IMR-90 (cell line): ENCODE measurements around the gene C3orf33. TPM values are rescaled to one million over a fixed set of nuclear protein-coding genes. Genes with fewer than 3 reads are reported as not detected.

Experiments used
- ATAC-seq: fragments of 200-7000 bp; cut with Tn5 transposase; 2 replicates; pipeline ENCODE4 v1.9.1; 2020; ENCODE audit warnings: low read depth, mild to moderate bottlenecking, moderate library complexity
- BruUV-seq: library from RNA; stranded (reverse); fragments of 400-500 nt; replicated peaks from 2 replicates; lab custom pipeline; 2021; lab: Mats Ljungman, UMichigan
- CTCF ChIA-PET: fragments of 300-600 bp; formaldehyde crosslinking; extraction: SDS; loops from one replicate; lab custom pipeline; 2021; ENCODE audit warnings: antibody characterized with exemption; lab: Yijun Ruan, JAX
- POLR2A ChIA-PET: fragments of 300-600 bp; sonication (Branson Sonifier 250); formaldehyde crosslinking; loops from one replicate; lab custom pipeline; 2022; ENCODE audit warnings: antibody characterized with exemption; ENCODE audit not compliant: unreplicated experiment; lab: Charles Lee
- DNase-seq: peaks from one replicate; pipeline ENCODE4 v3.0.0; 2013
- H2AFZ ChIP-seq: replicated peaks from 2 replicates; pipeline ENCODE3; 2013; ENCODE audit warnings: low read length, mild to moderate bottlenecking; ENCODE audit not compliant: poor library complexity
- H2AK5ac ChIP-seq: 2 replicates; pipeline ENCODE4 v1.6.1; 2013; ENCODE audit warnings: low read depth, low read length, inconsistent platforms
- H2AK9ac ChIP-seq: replicated peaks from 2 replicates; pipeline ENCODE3; 2013; ENCODE audit warnings: mild to moderate bottlenecking, low read depth, low read length, moderate library complexity; ENCODE audit not compliant: poor library complexity
- H2BK120ac ChIP-seq: 2 replicates; pipeline ENCODE4 v1.6.1; 2013; ENCODE audit warnings: low read depth, low read length, inconsistent platforms
- H2BK15ac ChIP-seq: 3 replicates; pipeline ENCODE4 v1.6.1; 2013; ENCODE audit warnings: low read depth, low read length, inconsistent platforms
- H2BK20ac ChIP-seq: 2 replicates; pipeline ENCODE4 v1.6.1; 2013; ENCODE audit warnings: low read depth, mild to moderate bottlenecking, inconsistent platforms, low read length, moderate library complexity
- H2BK5ac ChIP-seq: 2 replicates; pipeline ENCODE4 v1.6.1; 2013; ENCODE audit warnings: mild to moderate bottlenecking, low read depth, low read length, inconsistent platforms; ENCODE audit not compliant: poor library complexity, severe bottlenecking
- H3K14ac ChIP-seq: replicated peaks from 2 replicates; pipeline ENCODE4 v1.6.1; 2013; ENCODE audit warnings: low read depth, low read length, inconsistent platforms
- H3K18ac ChIP-seq: 2 replicates; pipeline ENCODE4 v1.6.1; 2013; ENCODE audit warnings: low read depth, low read length, control low read depth
- H3K23ac ChIP-seq: 2 replicates; pipeline ENCODE4 v1.6.1; 2013; ENCODE audit warnings: low read depth, low read length, inconsistent platforms
- H3K27ac ChIP-seq: 2 replicates; pipeline ENCODE4 v1.5.1; 2013; ENCODE audit warnings: mild to moderate bottlenecking, control low read depth, low read length; ENCODE audit not compliant: insufficient read depth
- H3K27me3 ChIP-seq: 2 replicates; pipeline ENCODE4 v1.6.1; 2013; ENCODE audit warnings: low read length; ENCODE audit not compliant: control insufficient read depth, insufficient read depth
- H3K36me3 ChIP-seq: 2 replicates; pipeline ENCODE4 v1.6.1; 2013; ENCODE audit warnings: low read length, mixed read lengths; ENCODE audit not compliant: control insufficient read depth, insufficient read depth
- H3K4ac ChIP-seq: 2 replicates; pipeline ENCODE4 v1.6.1; 2013; ENCODE audit warnings: low read depth, low read length, inconsistent platforms
- H3K4me1 ChIP-seq: 2 replicates; pipeline ENCODE4 v1.6.1; 2013; ENCODE audit warnings: low read length, mixed read lengths; ENCODE audit not compliant: control insufficient read depth, insufficient read depth
- H3K4me2 ChIP-seq: 2 replicates; pipeline ENCODE4 v1.6.1; 2013; ENCODE audit warnings: low read depth, mild to moderate bottlenecking, control low read depth, low read length, moderate library complexity
- H3K4me3 ChIP-seq: 2 replicates; pipeline ENCODE4 v1.5.1; 2013; ENCODE audit warnings: low read depth, mild to moderate bottlenecking, control low read depth, low read length, moderate library complexity; ENCODE audit not compliant: insufficient read depth
- H3K56ac ChIP-seq: 2 replicates; pipeline ENCODE4 v1.6.1; 2013; ENCODE audit warnings: low read length, inconsistent platforms; ENCODE audit not compliant: insufficient read depth; ENCODE audit errors: extremely low read depth
- H3K79me1 ChIP-seq, 2 experiments: 2 replicates each; pipeline ENCODE4 v1.6.1; 2013; ENCODE audit warnings: low read length in 2 of 2, inconsistent platforms in 1 of 2, low read depth in 1 of 2
- H3K9ac ChIP-seq: 2 replicates; pipeline ENCODE4 v1.6.1; 2013; ENCODE audit warnings: low read depth, low read length, control low read depth
- H3K9me1 ChIP-seq: 2 replicates; pipeline ENCODE4 v1.6.1; 2013; ENCODE audit warnings: low read length, inconsistent platforms; ENCODE audit not compliant: insufficient read depth
- H3K9me3 ChIP-seq: 2 replicates; pipeline ENCODE4 v1.6.1; 2013; ENCODE audit warnings: low read length; ENCODE audit not compliant: control insufficient read depth, insufficient read depth
- H4K20me1 ChIP-seq: 2 replicates; pipeline ENCODE4 v1.6.1; 2013; ENCODE audit warnings: low read length, inconsistent platforms; ENCODE audit not compliant: insufficient read depth
- H4K5ac ChIP-seq: 2 replicates; pipeline ENCODE4 v1.6.1; 2013; ENCODE audit warnings: mild to moderate bottlenecking, low read depth, low read length, control low read depth
- H4K8ac ChIP-seq, 2 experiments: 2 replicates each; pipeline ENCODE4 v1.6.1; 2013; ENCODE audit warnings: low read depth in 2 of 2, low read length in 2 of 2, control low read depth in 1 of 2, inconsistent platforms in 1 of 2
- H4K91ac ChIP-seq: 2 replicates; pipeline ENCODE4 v1.6.1; 2013; ENCODE audit warnings: low read depth, low read length, inconsistent platforms; ENCODE audit not compliant: insufficient read depth
- BHLHE40 ChIP-seq: fragments of 150-350 bp; IDR thresholded peaks from 2 replicates; pipeline ENCODE4 v1.6.1; 2016; ENCODE audit warnings: mild to moderate bottlenecking, low read depth, low read length
- CEBPB ChIP-seq: IDR thresholded peaks from 2 replicates; pipeline ENCODE4 v1.6.1; 2012; ENCODE audit warnings: low read depth, low read length, improper control_type of control experiment
- CHD1 ChIP-seq: IDR thresholded peaks from 2 replicates; pipeline ENCODE4 v1.6.1; 2012; ENCODE audit warnings: low read depth, low read length, improper control_type of control experiment
- FOS ChIP-seq: fragments of 150-350 bp; IDR thresholded peaks from 2 replicates; pipeline ENCODE4 v1.6.1; 2016; ENCODE audit warnings: low read depth, low read length
- MXI1 ChIP-seq: IDR thresholded peaks from 2 replicates; pipeline ENCODE4 v1.6.1; 2012; ENCODE audit warnings: low read depth, mild to moderate bottlenecking, low read length, moderate library complexity, borderline replicate concordance
- NFE2L2 ChIP-seq: fragments of 150-350 bp; IDR thresholded peaks from 2 replicates; pipeline ENCODE4 v1.6.1; 2016; ENCODE audit warnings: low read depth, mild to moderate bottlenecking, low read length
- RAD21 ChIP-seq: IDR thresholded peaks from 2 replicates; pipeline ENCODE4 v1.6.1; 2012; ENCODE audit warnings: low read length, improper control_type of control experiment
- RCOR1 ChIP-seq: IDR thresholded peaks from 2 replicates; pipeline ENCODE4 v1.6.1; 2012; ENCODE audit warnings: mild to moderate bottlenecking, low read length, improper control_type of control experiment; ENCODE audit not compliant: insufficient replicate concordance
- SMC3 ChIP-seq: fragments of 150-350 bp; IDR thresholded peaks from 2 replicates; pipeline ENCODE4 v1.6.1; 2016; ENCODE audit warnings: low read depth, mild to moderate bottlenecking, antibody characterized with exemption, low read length, moderate library complexity
- WGBS, 2 experiments: methylation state at CpG; one replicate each; pipeline versions ENCODE4 v1.1.5 to v1.1.7; 2013; ENCODE audit warnings: missing lambda C conversion rate in 2 of 2; ENCODE audit not compliant: insufficient read length in 1 of 2; ENCODE audit errors: extremely low coverage in 2 of 2; 5-methylcytosine and 5-hydroxymethylcytosine counted together
- dilution Hi-C: fragments of 300-500 bp; cut with HindIII; formaldehyde crosslinking; loops from one replicate; pipeline ENCODE4 v1.14.3; 2018; ENCODE audit warnings: low sequenced_read_pairs; ENCODE audit not compliant: unreplicated experiment
- in situ Hi-C: fragments of 300-500 bp; cut with MboI; formaldehyde crosslinking; loops from 3 replicates; pipeline ENCODE4 v1.14.3; 2019; ENCODE audit warnings: low sequenced_read_pairs, inconsistent platforms, mixed read lengths
- intact Hi-C: fragments of 100-400 bp; cut with micrococcal nuclease; formaldehyde crosslinking; loops from 2 replicates; pipeline ENCODE4 v1.10.0; 2022
- polyA plus RNA-seq, 3 experiments: library from polyadenylated mRNA; depleted of rRNA; stranded (reverse); fragments of >200 nt; gene quantifications; 2 replicates each; pipeline ENCODE4 v1.2.3, GENCODE V29; 2012; ENCODE audit warnings: low replicate concordance in 1 of 3
- total RNA-seq: library from RNA; depleted of rRNA; stranded (reverse); fragments of >200 nt; gene quantifications from 2 replicates; pipeline ENCODE4 v1.2.3, GENCODE V29; 2012
- TF ChIP-seq, protein P1 (sequence below): fragments of 150-350 bp; IDR thresholded peaks from 2 replicates; pipeline ENCODE4 v1.6.1; 2016; ENCODE audit warnings: low read depth, mild to moderate bottlenecking, low read length, moderate library complexity, borderline replicate concordance
- TF ChIP-seq, protein P2 (sequence below): conservative IDR thresholded peaks from 2 replicates; pipeline ENCODE4 v1.5.1; 2012; ENCODE audit warnings: mild to moderate bottlenecking, low read depth, low read length, improper control_type of control experiment

C3orf33 gene
- total and polyA plus RNA-seq, 2 of the 4 experiments (the other 2 are of a cell fraction): 0.72 to 1.2 TPM

- H2BK20ac ChIP-seq: peak overlapping the region; percentile 58; the same call in 1 of the 2 replicates
- peak; percentile 67 for TF ChIP-seq CEBPB
- TF ChIP-seq RCOR1: no peak
- no peak for TF ChIP-seq SMC3
- TF ChIP-seq MXI1: no peak
- TF ChIP-seq RAD21: no peak
- no peak for TF ChIP-seq CHD1
- TF ChIP-seq, protein P1, sequence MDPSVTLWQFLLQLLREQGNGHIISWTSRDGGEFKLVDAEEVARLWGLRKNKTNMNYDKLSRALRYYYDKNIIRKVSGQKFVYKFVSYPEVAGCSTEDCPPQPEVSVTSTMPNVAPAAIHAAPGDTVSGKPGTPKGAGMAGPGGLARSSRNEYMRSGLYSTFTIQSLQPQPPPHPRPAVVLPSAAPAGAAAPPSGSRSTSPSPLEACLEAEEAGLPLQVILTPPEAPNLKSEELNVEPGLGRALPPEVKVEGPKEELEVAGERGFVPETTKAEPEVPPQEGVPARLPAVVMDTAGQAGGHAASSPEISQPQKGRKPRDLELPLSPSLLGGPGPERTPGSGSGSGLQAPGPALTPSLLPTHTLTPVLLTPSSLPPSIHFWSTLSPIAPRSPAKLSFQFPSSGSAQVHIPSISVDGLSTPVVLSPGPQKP: no peak
- TF ChIP-seq, protein P2, sequence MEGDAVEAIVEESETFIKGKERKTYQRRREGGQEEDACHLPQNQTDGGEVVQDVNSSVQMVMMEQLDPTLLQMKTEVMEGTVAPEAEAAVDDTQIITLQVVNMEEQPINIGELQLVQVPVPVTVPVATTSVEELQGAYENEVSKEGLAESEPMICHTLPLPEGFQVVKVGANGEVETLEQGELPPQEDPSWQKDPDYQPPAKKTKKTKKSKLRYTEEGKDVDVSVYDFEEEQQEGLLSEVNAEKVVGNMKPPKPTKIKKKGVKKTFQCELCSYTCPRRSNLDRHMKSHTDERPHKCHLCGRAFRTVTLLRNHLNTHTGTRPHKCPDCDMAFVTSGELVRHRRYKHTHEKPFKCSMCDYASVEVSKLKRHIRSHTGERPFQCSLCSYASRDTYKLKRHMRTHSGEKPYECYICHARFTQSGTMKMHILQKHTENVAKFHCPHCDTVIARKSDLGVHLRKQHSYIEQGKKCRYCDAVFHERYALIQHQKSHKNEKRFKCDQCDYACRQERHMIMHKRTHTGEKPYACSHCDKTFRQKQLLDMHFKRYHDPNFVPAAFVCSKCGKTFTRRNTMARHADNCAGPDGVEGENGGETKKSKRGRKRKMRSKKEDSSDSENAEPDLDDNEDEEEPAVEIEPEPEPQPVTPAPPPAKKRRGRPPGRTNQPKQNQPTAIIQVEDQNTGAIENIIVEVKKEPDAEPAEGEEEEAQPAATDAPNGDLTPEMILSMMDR: no peak
- no peak for TF ChIP-seq BHLHE40
- TF ChIP-seq FOS: peak; percentile 69; the same call in 1 of the 2 replicates
- peak; percentile 69 for TF ChIP-seq NFE2L2
- BruUV-seq: no TSS peak
- H2BK120ac ChIP-seq: 0 out of 2 replicates have a peak overlapping the region, but pooled peaks have one; percentile 38
- no peaks in the 10 kb centered on the region for H3K79me1 ChIP-seq
- H3K9me1 ChIP-seq: no peaks in the 10 kb centered on the region
- H3K27me3 ChIP-seq: no peaks in the 10 kb centered on the region
- no peak overlapping the region for H3K23ac ChIP-seq
- no CpG with 5 or more reads among the region's 1 CpG for WGBS, 2 experiments
- intact Hi-C loops: no loop called here
- H4K8ac ChIP-seq: no peak overlapping the region
- H3K4me3 ChIP-seq: no peak overlapping the region
- no peak overlapping the region for H3K4ac ChIP-seq
- H3K9me3 ChIP-seq: no peaks in the 10 kb centered on the region
- H3K36me3 ChIP-seq: no peaks in the 10 kb centered on the region
- no peak overlapping the region for H2AFZ ChIP-seq
- H3K4me1 ChIP-seq: no peaks in the 10 kb centered on the region
- H2BK5ac ChIP-seq: no peak overlapping the region
- H3K14ac ChIP-seq: no peak overlapping the region
- H3K9ac ChIP-seq: no peak overlapping the region
- H3K4me2 ChIP-seq: no peak overlapping the region
- H3K18ac ChIP-seq: no peak overlapping the region
- no peak overlapping the region for H4K91ac ChIP-seq
- peak; percentile 87 for ATAC-seq
- dilution Hi-C loops: no loop called here
- peak overlapping the region; percentile 57; the same call in 1 of the 2 replicates for H3K27ac ChIP-seq
- ChIA-PET CTCF (interaction anchor here (1.2 to 1.3 kb wide), 2 partner anchors 10 to 40 kb away, joined by 4 to 5 read pairs; partner anchors contain the start of gene C3orf33), POLR2A (no interaction called here)
- no peak overlapping the region for H2AK5ac ChIP-seq
- H3K56ac ChIP-seq: no peak overlapping the region
- H4K5ac ChIP-seq: no peak overlapping the region
- H4K20me1 ChIP-seq: no peaks in the 10 kb centered on the region
- peak; percentile 73 for DNase-seq
- in situ Hi-C loops: no loop called here
- no peak overlapping the region; the same call in 2 of the 3 replicates for H2BK15ac ChIP-seq
- no peak overlapping the region for H2AK9ac ChIP-seq
Observed at GRCh38 chr3:155766206-155766605, 39.9 kb downstream of the C3orf33 start.
